MM.1S (cell line): ENCODE measurements around the gene YBEY.

Experiments
- DNase-seq: peaks from one replicate; pipeline ENCODE4 v3.0.0-alpha.2; 2015
- H2AFZ ChIP-seq: fragments of 300-600 bp; sonication (generic); 2 replicates; pipeline ENCODE4 v1.6.0; 2016; ENCODE audit warnings: antibody characterized with exemption, low read length
- H3F3A ChIP-seq: fragments of 300-600 bp; sonication (generic); 2 replicates; pipeline ENCODE4 v1.6.1; 2016; ENCODE audit warnings: mild to moderate bottlenecking, antibody characterized with exemption, low read length, moderate library complexity, mixed read lengths; ENCODE audit not compliant: insufficient read depth
- H3K27ac ChIP-seq: fragments of 300-600 bp; sonication (generic); 2 replicates; pipeline ENCODE4 v1.5.1; 2016; ENCODE audit warnings: mild to moderate bottlenecking, low read length
- H3K27me3 ChIP-seq: fragments of 300-600 bp; sonication (generic); replicated peaks from 2 replicates; pipeline ENCODE4 v1.6.0; 2016; ENCODE audit warnings: low read length; ENCODE audit not compliant: insufficient read depth
- H3K36me3 ChIP-seq: fragments of 300-600 bp; sonication (generic); replicated peaks from 2 replicates; pipeline ENCODE4 v1.6.1; 2016; ENCODE audit warnings: mild to moderate bottlenecking, low read length, mixed read lengths; ENCODE audit not compliant: insufficient read depth
- H3K4me1 ChIP-seq: fragments of 300-600 bp; sonication (generic); 2 replicates; pipeline ENCODE4 v1.6.1; 2016; ENCODE audit warnings: low read length, mixed read lengths
- H3K4me2 ChIP-seq: fragments of 300-600 bp; sonication (generic); 2 replicates; pipeline ENCODE4 v1.6.0; 2016; ENCODE audit warnings: low read depth, low read length
- H3K4me3 ChIP-seq: fragments of 300-600 bp; sonication (generic); 2 replicates; pipeline ENCODE4 v1.5.1; 2016; ENCODE audit warnings: low read length, mixed read lengths
- H3K79me2 ChIP-seq: fragments of 300-600 bp; sonication (generic); 2 replicates; pipeline ENCODE4 v1.6.1; 2016; ENCODE audit warnings: mixed run types, low read length, mixed read lengths
- H3K9ac ChIP-seq: fragments of 300-600 bp; sonication (generic); 2 replicates; pipeline ENCODE4 v1.6.1; 2016; ENCODE audit warnings: low read length, mixed read lengths
- H3K9me2 ChIP-seq: fragments of 300-600 bp; sonication (generic); replicated peaks from 2 replicates; pipeline ENCODE4 v1.6.1; 2016; ENCODE audit warnings: mild to moderate bottlenecking, low read length, mixed read lengths; ENCODE audit not compliant: insufficient read depth
- H3K9me3 ChIP-seq: fragments of 300-600 bp; sonication (generic); replicated peaks from 2 replicates; pipeline ENCODE4 v1.6.1; 2016; ENCODE audit warnings: mild to moderate bottlenecking, low read length, mixed read lengths; ENCODE audit not compliant: insufficient read depth
- H4K20me1 ChIP-seq: fragments of 300-600 bp; sonication (generic); 2 replicates; pipeline ENCODE4 v1.6.1; 2016; ENCODE audit warnings: mild to moderate bottlenecking, low read length, moderate library complexity, mixed read lengths; ENCODE audit not compliant: insufficient read depth
- EZH2 ChIP-seq: fragments of 300-600 bp; sonication (generic); optimal IDR thresholded peaks from 2 replicates; pipeline ENCODE3; 2017; ENCODE audit warnings: low read depth, mild to moderate bottlenecking, antibody characterized with exemption, low read length, mixed read lengths
- EZH2phosphoT487 ChIP-seq: fragments of 300-600 bp; sonication (generic); IDR thresholded peaks from 2 replicates; pipeline ENCODE4 v1.6.1; 2018; ENCODE audit warnings: antibody characterized with exemption, low read length
- TF ChIP-seq, protein P1 (sequence below): fragments of 300-600 bp; sonication (generic); IDR thresholded peaks from 2 replicates; pipeline ENCODE4 v1.5.1; 2016; ENCODE audit warnings: antibody characterized with exemption, low read length, mixed read lengths

The YBEY gene

DNA sequence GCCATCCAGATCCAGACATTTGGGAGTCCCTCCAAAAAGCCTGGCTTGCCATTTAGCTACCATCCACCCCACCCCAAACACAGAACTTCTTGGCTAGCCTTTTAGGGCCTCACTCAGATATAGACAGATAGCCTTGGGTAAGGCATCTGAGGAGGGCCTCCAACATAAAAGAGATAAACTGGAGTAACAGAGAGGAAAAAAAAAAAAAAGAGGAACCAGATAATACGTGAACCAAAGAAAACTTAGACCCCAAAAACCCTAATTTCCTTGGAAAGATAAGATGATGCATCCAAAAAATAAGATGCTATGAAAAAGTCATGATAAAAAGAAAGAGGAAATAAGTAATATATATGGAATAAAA lies 37.7 kb upstream of the YBEY start:
- Histone ChIP-seq H3K9me2 (no peaks in the 10 kb centered on the region), H3K36me3 (peaks cover 25% of the 10 kb centered on the region), H3K27ac (no peak overlapping the region)

DNA sequence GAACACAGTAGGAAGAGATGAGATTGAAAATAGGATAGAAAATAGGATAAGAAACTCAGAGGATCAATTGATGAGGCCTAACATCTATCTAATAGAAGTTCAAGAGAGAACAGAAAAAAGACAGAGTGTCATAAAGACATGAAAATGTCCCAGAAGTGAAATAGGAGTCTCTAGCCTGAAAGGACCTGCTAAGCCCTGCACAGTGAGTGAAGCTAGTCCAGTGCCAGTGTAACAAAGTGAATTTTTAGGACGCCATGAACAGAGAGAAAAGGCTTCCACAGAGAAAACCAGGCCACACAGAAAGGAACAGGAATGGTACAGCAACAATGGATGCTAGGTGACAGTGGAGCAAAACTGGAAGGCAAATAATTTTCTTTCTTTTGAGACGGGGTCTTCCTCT lies 37.3 kb upstream of the YBEY start:
- no peak for TF ChIP-seq EZH2
- TF ChIP-seq, protein P1, sequence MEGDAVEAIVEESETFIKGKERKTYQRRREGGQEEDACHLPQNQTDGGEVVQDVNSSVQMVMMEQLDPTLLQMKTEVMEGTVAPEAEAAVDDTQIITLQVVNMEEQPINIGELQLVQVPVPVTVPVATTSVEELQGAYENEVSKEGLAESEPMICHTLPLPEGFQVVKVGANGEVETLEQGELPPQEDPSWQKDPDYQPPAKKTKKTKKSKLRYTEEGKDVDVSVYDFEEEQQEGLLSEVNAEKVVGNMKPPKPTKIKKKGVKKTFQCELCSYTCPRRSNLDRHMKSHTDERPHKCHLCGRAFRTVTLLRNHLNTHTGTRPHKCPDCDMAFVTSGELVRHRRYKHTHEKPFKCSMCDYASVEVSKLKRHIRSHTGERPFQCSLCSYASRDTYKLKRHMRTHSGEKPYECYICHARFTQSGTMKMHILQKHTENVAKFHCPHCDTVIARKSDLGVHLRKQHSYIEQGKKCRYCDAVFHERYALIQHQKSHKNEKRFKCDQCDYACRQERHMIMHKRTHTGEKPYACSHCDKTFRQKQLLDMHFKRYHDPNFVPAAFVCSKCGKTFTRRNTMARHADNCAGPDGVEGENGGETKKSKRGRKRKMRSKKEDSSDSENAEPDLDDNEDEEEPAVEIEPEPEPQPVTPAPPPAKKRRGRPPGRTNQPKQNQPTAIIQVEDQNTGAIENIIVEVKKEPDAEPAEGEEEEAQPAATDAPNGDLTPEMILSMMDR, result no peak
- Histone ChIP-seq H4K20me1 (no peaks in the 10 kb centered on the region), H3K9me2 (no peaks in the 10 kb centered on the region), H3K4me3 (no peak overlapping the region), H3K4me2 (no peak overlapping the region), H3F3A (no peaks in the 10 kb centered on the region), H3K9me3 (no peaks in the 10 kb centered on the region), H3K27ac (no peak overlapping the region), H3K36me3 (peaks cover 21% of the 10 kb centered on the region), H3K79me2 (0 out of 2 replicates have a peak, but pooled peaks cover 5% of the 10 kb centered on the region), H3K9ac (no peak overlapping the region), H3K4me1 (no peaks in the 10 kb centered on the region), H3K27me3 (no peaks in the 10 kb centered on the region), H2AFZ (no peak overlapping the region)
- no peak for DNase-seq

More for the DNA sequence above, 37.7 kb upstream of the YBEY start:
- Histone ChIP-seq H3K27me3 (no peaks in the 10 kb centered on the region), H3K4me1 (no peaks in the 10 kb centered on the region), H3K4me2 (no peak overlapping the region), H4K20me1 (no peaks in the 10 kb centered on the region), H3K4me3 (no peak overlapping the region), H2AFZ (no peak overlapping the region), H3K9me3 (no peaks in the 10 kb centered on the region), H3K9ac (no peak overlapping the region), H3K79me2 (0 out of 2 replicates have a peak, but pooled peaks cover 5% of the 10 kb centered on the region), H3F3A (no peaks in the 10 kb centered on the region)
- TF ChIP-seq, protein P1, result no peak
- no peak for TF ChIP-seq EZH2phosphoT487
- TF ChIP-seq EZH2, result no peak
- DNase-seq, result no peak

DNA sequence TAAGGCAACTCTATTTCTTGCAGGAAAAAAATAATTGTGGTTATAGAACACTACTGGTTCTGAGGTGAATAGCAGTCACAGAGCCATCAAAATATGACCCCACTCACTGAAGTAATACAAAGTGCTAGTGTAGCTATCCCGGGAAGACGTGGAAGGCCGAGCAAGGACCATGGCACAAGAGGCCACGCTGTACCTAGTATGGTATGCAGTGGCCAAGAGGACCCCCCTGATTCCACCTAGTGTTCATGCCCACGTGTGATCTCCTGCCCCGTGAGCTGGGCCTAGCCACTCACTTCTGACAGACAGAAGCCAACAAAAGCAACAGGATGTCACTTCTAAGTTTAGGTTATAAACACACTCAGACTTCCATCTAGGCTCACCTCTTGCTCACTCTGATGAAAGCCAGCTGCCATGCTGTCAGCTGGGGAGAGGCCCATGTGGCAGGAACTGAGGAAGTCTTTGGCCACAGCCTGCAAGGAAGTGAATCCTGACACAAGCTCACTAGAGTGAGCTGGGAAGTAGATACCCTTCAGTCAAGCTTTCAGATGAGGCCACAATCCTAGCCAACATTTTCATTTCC lies 35.9 kb upstream of the YBEY start:
- no peaks in the 10 kb centered on the region for H3K9me3 ChIP-seq
- TF ChIP-seq EZH2 (no peak), EZH2phosphoT487 (no peak)
- TF ChIP-seq, protein P1, result no peak
- no peaks in the 10 kb centered on the region for H3F3A ChIP-seq
- H2AFZ ChIP-seq, result no peak overlapping the region
- no peak overlapping the region for H3K4me3 ChIP-seq
- H3K27me3 ChIP-seq, result no peaks in the 10 kb centered on the region
- H3K4me1 ChIP-seq, result no peaks in the 10 kb centered on the region
- no peak overlapping the region for H3K4me2 ChIP-seq
- DNase-seq, result no peak
- H4K20me1 ChIP-seq, result no peaks in the 10 kb centered on the region
- no peaks in the 10 kb centered on the region for H3K9me2 ChIP-seq
- no peak overlapping the region for H3K27ac ChIP-seq
- H3K79me2 ChIP-seq, result no peaks in the 10 kb centered on the region
- H3K9ac ChIP-seq, result no peak overlapping the region
- H3K36me3 ChIP-seq, result peaks cover 12% of the 10 kb centered on the region; the same call in 1 of the 2 replicates
